Activated T-helper 2 cell treated with anti-CD3 and anti-CD28 coated beads, Interferon-gamma antibody, Interleukin-2, Interleukin-4, amounts not matched to agents 10 μg/mL and 5 μg/mL and 100 μg/mL, durations not matched to agents 14 hours and 24 hours and 36 hours (primary cell): ENCODE measurements around the gene KMO. TPM values are rescaled to one million over a fixed set of nuclear protein-coding genes. Genes with fewer than 3 reads are reported as not detected.
A peak's percentile ranks its signal among the peaks of the same experiment; 100 is the strongest.

Experiments used
- DNase-seq: peaks from one replicate; pipeline ENCODE4 v3.0.0; 2021; ENCODE audit warnings: low spot score
- H3K27ac Mint-ChIP-seq: one replicate; pipeline ENCODE4 v1.8.0; 2021; ENCODE audit warnings: mixed read lengths
- H3K27me3 Mint-ChIP-seq: one replicate; pipeline ENCODE4 v1.8.0; 2021; ENCODE audit warnings: low read depth, mixed read lengths
- H3K36me3 Mint-ChIP-seq: one replicate; pipeline ENCODE4 v1.8.0; 2021; ENCODE audit warnings: low read depth, mixed read lengths
- H3K4me1 Mint-ChIP-seq: one replicate; pipeline ENCODE4 v1.8.0; 2021; ENCODE audit warnings: low read depth, mixed read lengths
- H3K4me3 Mint-ChIP-seq: one replicate; pipeline ENCODE4 v1.8.0; 2021; ENCODE audit warnings: low read depth, mild to moderate bottlenecking, moderate library complexity, mixed read lengths
- H3K9me3 Mint-ChIP-seq: one replicate; pipeline ENCODE4 v1.8.0; 2021; ENCODE audit warnings: mixed read lengths
- intact Hi-C: fragments of 100-400 bp; cut with micrococcal nuclease; formaldehyde crosslinking; loops from one replicate; pipeline ENCODE4 v1.15.1; 2023
- total RNA-seq: library from RNA; stranded (reverse); gene quantifications from 2 replicates; pipeline ENCODE4 v1.2.3, GENCODE V29; 2022

KMO gene
- total RNA-seq, 1 donor from 2014 or later, result 0.05 TPM

DNA sequence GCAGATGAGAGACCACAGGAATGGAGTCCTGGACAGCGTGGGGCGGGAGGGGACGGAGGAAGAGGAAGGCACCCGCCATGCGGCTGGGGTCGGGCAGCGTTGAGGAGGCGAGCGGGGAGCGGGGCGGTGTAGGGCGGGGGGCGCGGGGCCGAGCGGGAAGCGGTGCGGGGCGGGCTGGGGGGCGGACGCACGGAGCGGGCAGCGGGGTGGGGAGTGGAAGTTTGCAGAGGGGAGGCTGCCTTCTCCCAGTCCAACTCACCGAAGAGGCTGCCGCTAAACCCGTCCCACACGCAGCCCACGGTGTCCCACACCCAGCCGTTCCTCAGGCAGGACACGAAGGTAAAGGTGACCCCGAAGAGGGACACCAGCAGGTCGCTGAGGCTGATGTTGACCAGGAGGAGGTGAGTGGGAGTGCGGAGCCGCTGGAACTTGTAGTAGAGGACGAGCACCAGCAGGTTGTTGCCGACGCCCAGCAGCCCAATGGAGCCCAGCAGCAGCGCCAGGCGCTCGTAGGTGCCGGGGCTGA lies 107.5 kb downstream of the KMO start:
- peak overlapping the region; percentile 83 for H3K27ac Mint-ChIP-seq
- intact Hi-C loops, result loop anchor here (1.0 to 5.0 kb wide), 5 partner anchors 12 to 209 kb away; partner anchors contain the start of genes EXO1, FH and KMO
- H3K36me3 Mint-ChIP-seq, result peaks cover 29% of the 10 kb centered on the region
- peak; percentile 18 for DNase-seq
- peak overlapping the region; percentile 89 for H3K4me3 Mint-ChIP-seq
- no peaks in the 10 kb centered on the region for H3K27me3 Mint-ChIP-seq
- H3K4me1 Mint-ChIP-seq, result peaks cover 49% of the 10 kb centered on the region
- H3K9me3 Mint-ChIP-seq, result peaks cover 7% of the 10 kb centered on the region

DNA sequence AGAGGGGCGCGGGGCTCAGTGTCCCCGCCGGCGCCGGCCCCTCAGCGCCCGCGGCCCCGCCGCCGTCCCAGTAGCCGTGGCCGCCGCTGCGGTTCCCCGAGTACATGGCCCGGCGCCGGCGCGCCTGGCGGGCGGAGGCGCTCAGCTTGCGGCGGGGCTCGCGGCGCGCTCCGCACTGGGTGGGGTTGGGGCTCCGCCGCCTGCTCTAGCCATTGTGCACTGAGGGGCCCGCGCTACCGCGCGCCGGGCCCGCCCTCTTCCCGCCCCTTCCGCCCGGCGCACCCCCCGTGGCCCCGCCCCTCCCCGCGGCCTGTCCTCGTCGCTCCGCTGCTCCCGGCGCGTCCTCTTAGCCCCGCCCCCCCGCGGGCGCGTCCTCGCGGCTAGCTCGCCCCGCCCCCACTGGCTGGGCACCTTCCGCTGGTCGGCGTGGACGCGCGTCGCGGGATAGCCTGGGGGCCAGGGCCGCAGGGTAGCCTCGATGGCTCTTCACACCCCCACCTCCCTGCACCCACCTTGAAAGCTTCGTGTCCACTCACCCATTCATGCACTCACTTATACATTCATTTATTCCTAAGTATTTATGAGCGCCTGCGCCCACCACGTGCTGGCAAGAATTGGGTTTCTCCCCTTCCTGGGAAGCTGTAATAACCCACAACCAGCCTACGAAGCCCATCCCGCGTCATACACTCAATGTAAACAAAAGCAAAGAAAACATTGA lies 108.1 kb downstream of the KMO start, which contains the start of the genes CHML and OPN3:
Gene CHML (minus strand): TSS at position 221 of the 718 bp plus-strand sequence. CDS start 4,603 bp downstream, outside the sequence.
Gene OPN3 (minus strand): TSS at position 221 of the 718 bp plus-strand sequence. CDS start 115 bp downstream, at position 106.
- Mint-ChIP-seq H3K36me3 (peaks cover 23% of the 10 kb centered on the region), H3K4me3 (peak within 1 kb of the TSS; percentile 89), H3K4me1 (peaks cover 44% of the 10 kb centered on the region), H3K27me3 (no peaks in the 10 kb centered on the region), H3K27ac (peak within 1 kb of the TSS; percentile 83), H3K9me3 (peaks cover 7% of the 10 kb centered on the region)
- intact Hi-C loops, result loop anchor here (1.0 to 5.0 kb wide), 3 partner anchors 37 to 208 kb away; partner anchors contain the start of genes EXO1 and KMO
- DNase-seq, result peak; percentile 89

GRCh38 chr1:241640867-241641622 lies 108.9 kb downstream of the KMO start:
- Mint-ChIP-seq H3K36me3 (peaks cover 18% of the 10 kb centered on the region), H3K27me3 (no peaks in the 10 kb centered on the region), H3K4me3 (peak overlapping the region; percentile 67), H3K4me1 (peaks cover 37% of the 10 kb centered on the region), H3K9me3 (peaks cover 7% of the 10 kb centered on the region), H3K27ac (peak overlapping the region; percentile 72)
- intact Hi-C loops, result loop anchor here (1.0 to 5.0 kb wide), 3 partner anchors 36 to 207 kb away; partner anchors contain the start of genes EXO1 and KMO
- no peak for DNase-seq

DNA sequence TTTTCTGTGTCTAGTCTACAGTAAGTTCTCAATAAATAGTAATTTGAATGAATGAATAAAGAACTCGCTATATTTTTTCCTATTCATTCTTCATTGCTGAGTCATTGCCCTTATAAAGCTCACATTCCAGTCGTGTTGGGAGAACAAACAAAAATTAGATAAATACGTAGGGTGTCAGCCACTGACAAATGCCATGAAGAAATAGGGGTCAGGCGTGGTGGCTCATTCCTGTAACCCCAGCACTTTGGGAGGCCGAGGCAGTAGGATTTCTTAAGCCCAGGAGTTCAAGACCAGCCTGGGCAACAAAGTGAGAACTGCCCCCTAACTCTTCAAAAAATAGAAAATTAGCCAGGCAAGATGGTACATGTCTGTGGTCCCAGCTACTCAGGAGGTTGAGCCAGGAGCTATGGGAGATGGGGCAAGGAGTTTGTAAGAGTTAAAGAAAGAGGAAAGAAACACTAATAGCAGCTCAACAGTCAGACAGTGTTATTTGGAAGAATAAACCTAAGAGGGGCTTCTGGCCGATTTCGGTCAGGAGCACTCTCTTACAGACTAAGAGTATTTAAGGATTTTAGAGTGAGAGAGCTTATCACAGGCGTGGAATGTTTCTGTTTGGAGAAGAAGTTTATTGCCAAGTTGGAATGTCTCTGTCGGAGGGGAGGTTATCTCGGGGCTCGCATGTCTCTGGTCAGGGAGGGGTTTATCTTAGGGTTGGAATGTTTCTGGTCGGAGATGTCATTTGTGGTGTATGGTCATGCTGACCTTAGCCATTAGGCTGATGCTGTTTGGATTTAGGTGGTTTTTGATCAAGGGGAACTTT lies 109.8 kb downstream of the KMO start:
- intact Hi-C loops, result loop anchor here (5.0 kb wide), 1 partner anchor 110 kb away; the partner anchor contains the start of gene KMO

DNA sequence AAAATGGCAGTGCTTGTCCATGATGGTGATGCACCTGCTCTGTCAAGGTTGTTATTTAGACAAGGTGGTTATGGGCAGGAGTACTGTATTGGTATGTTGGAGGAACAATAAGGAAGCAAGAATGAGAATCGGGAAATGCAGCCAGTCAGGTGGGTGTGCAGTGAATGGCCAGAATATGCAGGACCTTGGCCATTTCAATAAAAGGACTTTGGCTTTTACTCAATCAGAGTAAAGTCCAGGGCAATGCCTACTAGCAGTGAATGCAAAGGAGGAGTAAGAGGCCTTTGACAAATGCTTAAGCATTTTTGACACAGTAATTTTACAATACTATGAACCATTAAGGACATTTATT lies 110.4 kb downstream of the KMO start:
- H3K27ac Mint-ChIP-seq, result no peak overlapping the region
- intact Hi-C loops, result loop anchor here (5.0 kb wide), 1 partner anchor 110 kb away; the partner anchor contains the start of gene KMO
- peaks cover 6% of the 10 kb centered on the region for H3K36me3 Mint-ChIP-seq

More for the DNA sequence above, 109.8 kb downstream of the KMO start:
- DNase-seq, result no peak
- peaks cover 7% of the 10 kb centered on the region for H3K9me3 Mint-ChIP-seq
- no peaks in the 10 kb centered on the region for H3K27me3 Mint-ChIP-seq
- peaks cover 29% of the 10 kb centered on the region for H3K4me1 Mint-ChIP-seq
- H3K36me3 Mint-ChIP-seq, result peaks cover 10% of the 10 kb centered on the region
- no peak overlapping the region for H3K27ac Mint-ChIP-seq
- no peak overlapping the region for H3K4me3 Mint-ChIP-seq

DNA sequence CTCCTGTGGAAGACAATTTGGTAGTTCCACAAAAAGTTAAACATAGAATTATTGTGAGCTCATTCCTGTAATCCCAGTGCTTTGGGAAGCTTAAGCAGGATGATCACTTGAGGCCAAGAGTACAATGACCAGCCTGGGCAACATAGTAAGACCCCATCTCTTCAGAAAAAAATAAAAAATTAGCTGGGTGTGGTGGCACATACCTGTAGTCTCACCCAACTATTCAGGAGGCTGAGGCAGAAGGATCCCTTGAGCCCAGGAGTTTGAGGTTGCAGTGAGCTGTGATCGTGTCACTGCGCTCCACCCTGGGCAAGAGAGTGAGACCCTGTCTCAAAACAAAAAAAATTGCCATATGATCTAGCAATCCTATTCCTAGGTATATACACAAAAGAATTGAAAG lies 112.1 kb downstream of the KMO start:
- Mint-ChIP-seq H3K27ac (no peak overlapping the region), H3K9me3 (peaks cover 7% of the 10 kb centered on the region), H3K4me3 (no peak overlapping the region), H3K4me1 (peaks cover 12% of the 10 kb centered on the region), H3K27me3 (no peaks in the 10 kb centered on the region), H3K36me3 (peaks cover 3% of the 10 kb centered on the region)
- no peak for DNase-seq
- intact Hi-C loops, result loop anchor here (5.0 kb wide), 1 partner anchor 112 kb away; the partner anchor contains the start of gene KMO

More for the DNA sequence above, 110.4 kb downstream of the KMO start:
- Mint-ChIP-seq H3K9me3 (peaks cover 7% of the 10 kb centered on the region), H3K4me3 (no peak overlapping the region), H3K27me3 (no peaks in the 10 kb centered on the region), H3K4me1 (peaks cover 23% of the 10 kb centered on the region)
- no peak for DNase-seq

DNA sequence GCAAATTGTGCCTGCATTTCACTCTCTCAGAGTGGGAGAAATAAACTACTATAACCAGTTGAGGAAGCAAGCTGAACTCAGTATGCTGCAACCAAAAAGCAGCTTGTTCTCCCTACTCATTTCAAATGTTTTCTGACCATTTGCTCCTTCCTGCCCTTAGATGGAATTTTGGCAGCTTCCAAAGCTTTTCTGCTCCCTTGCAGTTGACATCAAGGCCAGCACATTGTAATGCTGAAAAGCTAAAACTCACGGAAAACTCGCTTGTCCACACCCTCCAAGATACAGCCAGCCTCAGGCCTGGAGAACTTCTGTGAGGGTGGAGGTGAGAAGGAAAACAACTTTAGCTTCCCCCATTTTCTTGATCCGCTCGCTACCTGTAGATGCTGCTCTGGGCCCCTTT lies 113.0 kb downstream of the KMO start:
- no peaks in the 10 kb centered on the region for H3K27me3 Mint-ChIP-seq
- no peak for DNase-seq
- H3K4me3 Mint-ChIP-seq, result no peak overlapping the region
- intact Hi-C loops, result no loop called here
- H3K9me3 Mint-ChIP-seq, result peaks cover 7% of the 10 kb centered on the region
- peaks cover 3% of the 10 kb centered on the region for H3K36me3 Mint-ChIP-seq
- peaks cover 12% of the 10 kb centered on the region for H3K4me1 Mint-ChIP-seq
- H3K27ac Mint-ChIP-seq, result no peak overlapping the region

Other genes starting within 250 kb of the KMO start
- gene RGS7, start 175.2 kb upstream of the KMO start, total RNA-seq, result not detected in 2 replicates
- gene FH, start 12.6 kb upstream of the KMO start, total RNA-seq, result 96.5 and 102 TPM in 2 replicates
- gene CHML, start 108.0 kb downstream of the KMO start, total RNA-seq, result 18.7 and 20.2 TPM in 2 replicates
- 15.1 and 17.5 TPM in 2 replicates for gene OPN3, start 108.0 kb downstream of the KMO start, total RNA-seq
- gene WDR64, start 119.9 kb downstream of the KMO start, total RNA-seq, result not detected in 2 replicates